Measurements from ENCODE around the gene CAT.

Gene CAT

DNA sequence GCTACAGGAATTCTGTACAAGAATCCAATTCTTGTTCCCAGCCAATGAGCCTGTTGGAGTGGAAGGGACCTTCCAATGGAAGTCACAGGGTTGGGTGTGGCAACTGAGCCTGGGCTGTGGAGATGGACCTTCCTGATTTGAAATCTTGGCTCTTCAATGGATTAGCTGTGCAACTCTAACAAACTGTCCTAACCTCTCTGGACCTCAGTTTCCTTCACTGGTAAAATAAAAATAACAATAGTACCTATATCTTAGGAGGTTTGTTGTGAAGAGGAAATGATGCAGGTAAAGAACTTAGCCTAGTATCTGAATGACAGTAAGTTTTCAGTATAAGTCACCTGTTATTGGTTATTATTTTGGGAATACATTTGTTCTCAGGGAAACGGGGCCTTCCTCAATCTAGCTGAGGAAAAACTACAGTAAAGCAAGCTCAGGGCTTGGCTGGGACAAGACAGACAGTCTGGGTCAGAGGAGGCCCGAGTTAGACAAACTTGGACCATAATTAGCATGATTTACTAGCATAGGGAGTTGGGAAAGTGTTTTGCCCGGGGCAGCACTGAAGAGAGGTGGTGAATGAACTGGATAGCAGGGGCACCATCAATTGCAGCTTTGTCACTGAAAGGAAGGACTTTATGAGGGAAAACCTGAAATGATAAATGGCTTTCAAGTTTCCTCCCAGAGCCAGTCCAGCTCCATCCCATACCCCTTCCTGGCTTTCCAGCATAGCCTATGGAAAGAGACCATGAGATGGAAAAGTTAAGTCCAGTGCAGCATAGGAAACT, 61.2 kb downstream of the CAT start:
- no peak for DNase-seq

DNA sequence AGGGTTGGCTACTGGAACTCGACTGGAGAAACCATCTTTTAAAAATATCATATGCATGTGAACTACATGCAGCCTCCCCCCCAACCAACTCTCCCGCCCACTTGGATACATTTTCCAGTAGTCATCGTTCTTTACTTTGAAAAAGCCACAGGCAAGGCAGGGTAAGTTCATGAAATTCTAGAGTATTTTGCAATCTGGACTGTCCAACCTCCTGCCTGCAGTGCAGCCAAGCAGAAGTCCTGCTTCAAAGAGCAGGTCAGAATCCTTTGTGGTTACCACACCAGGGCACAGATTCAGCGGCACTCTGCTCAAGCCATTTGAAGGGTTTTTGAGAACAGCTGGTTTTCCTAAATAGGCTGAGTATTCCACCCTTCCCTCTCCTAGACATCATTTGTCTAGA, 62.8 kb downstream of the CAT start:
- no peak for DNase-seq

DNA sequence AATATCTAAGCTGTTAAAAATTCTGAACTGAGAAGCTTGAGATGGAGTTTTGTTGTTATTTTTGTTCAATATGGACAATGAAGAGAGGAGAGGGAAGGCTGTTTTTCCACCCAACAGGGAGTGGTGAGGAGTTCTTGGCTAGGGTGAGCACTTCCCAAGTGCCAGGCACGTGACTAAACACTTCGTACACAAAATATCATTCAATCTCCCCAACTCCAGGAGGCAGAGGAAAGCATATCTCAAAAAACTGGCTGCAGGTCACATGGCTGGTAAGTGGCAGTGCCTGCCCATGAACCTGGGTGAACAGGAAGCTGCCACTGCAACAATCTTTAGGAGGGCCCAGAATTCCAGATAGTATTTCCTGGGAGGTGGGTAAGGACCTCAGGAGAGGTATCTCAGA, 63.2 kb downstream of the CAT start:
- no peak for DNase-seq

DNA sequence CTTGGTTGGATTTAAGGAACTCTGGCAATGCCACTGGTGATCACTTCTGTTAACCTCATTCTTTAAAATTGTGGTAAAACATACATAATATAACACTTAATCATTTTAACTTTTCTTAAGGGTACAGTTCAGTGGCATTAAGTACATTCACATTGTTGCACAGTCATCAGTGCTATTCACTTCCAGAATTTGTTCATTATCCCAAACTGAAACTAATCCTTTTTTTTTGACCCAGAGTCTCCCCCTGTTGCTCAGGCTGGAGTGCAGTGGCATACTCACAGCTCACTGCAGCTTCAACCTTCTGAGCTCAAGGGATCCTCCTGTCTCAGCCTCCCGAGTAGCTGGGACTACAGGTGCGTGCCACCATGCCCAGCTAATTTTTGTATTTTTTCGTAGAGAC, 64.2 kb downstream of the CAT start:
- DNase-seq: no peak

DNA sequence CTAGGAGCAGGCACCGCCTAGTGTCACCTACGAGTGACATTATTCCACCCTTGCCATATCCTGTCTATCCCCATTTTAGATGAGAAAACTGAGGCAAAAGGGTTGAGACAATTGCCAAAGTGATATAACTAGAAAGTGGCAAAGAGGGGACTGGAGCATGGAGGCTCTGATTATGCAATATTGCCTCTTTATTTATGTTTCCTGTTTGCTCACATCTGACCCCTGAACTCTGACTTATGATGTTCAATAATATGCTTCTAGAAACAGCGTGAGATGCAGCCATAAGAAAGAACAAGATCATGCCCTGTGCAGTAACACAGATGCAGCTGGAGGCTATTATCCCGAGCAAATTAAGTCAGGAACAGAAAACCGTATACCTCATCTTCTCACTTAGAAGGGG, 67.1 kb downstream of the CAT start:
- no peak for DNase-seq

DNA sequence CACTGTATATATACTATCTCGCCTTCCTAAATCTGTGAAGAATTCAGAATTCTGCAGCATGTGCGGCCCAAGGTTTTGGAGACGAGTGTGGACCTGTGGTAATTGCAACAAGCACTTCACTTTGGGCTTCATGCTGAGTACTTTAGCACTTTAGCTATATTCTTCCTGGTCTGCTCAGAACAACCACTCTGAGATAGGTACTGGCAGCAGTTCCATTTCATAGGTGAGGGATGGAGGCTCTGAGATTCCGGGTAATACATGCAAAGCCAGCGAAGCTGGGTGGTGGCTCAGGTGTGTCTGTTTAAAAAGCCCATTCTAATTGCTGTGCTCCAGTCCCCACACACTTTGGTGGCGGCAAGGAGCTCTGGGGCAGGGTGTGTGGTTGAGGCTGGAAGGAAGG, 68.4 kb downstream of the CAT start:
- no peak for DNase-seq

DNA sequence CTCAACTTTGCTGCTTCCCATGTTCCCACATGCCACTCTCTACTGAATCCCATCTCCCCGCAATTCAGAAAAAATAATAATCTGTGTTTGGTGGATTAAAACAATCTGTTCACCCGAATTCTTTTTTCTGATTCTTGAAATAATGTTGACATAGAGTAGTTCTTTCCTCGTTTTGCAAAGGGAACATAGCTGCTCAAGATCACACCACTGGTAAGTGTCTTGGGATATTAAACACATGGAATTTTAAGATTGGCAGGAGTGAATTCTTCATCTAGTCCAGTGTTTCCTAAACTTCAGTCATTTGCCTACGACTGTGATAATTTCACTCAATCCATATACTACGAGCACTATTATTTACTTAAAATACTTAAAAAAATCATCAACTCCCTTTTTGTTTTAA, 68.9 kb downstream of the CAT start:
- no peak for DNase-seq

DNA sequence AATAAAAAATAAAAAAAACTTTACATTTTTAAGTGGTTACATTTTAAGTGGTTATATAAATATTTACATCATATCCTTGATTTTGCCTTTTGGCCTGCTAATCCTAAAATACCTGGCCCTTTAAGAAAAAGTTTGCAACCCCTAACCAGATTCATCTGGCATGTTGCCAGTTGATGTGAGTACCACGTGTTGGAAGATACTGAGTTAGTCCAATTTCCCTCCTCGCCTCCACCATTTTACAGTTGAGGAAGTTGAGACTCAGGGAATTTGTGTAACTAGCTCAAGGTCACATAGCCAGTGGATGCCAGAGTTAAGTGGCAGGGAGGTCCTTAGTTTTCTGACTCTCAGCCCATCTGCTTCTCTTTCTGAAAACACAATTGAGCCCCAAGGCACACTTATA, 69.8 kb downstream of the CAT start:
- DNase-seq: no peak

DNA sequence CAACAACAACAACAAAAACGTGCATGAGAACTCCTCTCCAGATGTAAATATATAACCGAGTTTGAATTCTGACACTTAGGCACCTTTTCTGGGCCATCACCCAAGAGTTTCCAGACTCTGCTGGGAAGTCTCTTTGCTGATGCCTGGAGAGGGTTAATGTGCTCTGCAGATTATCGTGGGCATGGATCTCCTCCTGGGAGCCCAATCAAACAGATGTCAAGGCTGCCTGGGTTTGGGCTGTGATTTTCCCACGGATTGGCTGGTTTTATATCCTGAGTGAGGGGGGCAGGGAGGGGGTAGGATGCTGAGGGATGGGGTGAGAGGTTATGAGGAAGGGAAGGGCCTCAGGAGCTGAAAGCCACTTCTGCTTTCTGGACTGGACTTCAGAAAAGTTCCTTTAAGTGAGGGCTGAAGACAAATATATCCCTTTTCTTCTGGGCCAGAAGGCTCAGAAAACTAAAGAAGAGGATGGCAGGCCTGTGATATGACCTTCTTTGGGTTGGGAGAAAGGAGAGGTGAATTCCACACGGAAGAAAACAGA, 70.7 kb downstream of the CAT start:
- DNase-seq: no peak

DNA sequence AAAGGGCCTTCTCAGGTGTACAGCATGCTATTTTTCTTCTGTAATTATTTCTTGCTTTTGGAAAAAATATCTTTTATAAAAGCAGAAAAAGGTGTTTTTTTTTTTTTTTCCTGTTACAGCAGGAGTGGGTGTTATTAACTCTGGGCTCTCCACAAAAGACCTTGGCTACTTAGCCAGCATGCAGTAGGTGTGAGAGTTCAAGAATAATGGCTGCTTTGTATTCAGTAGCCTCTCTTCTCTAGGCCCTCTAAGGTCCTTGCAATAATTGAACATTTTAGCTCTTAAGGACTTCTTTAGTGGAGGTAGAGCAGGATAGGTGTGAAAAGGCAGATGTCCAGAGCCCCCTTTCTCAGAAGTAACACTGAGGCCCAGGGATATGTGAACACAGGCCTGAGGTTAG, 71.5 kb downstream of the CAT start:
- DNase-seq: no peak

DNA sequence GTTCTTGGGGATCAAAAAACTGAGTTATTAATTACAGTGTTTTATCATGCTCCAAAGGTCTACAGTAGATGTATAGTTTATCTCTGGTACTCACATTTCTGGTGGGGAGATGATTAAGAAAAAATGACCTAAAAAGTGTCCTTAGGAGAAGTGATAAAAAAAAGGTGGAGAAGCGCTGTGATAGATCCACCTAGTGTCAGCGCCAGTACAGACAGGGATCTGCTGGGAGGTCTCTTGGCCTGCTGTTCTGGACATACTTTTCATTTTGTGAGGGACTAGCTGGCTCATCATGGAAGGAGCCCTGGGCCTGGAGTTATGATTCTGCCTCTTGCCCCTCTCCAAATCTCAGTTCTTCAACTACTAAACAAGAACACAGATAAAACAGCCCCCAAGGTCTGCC, 71.9 kb downstream of the CAT start:
- no peak for DNase-seq

DNA sequence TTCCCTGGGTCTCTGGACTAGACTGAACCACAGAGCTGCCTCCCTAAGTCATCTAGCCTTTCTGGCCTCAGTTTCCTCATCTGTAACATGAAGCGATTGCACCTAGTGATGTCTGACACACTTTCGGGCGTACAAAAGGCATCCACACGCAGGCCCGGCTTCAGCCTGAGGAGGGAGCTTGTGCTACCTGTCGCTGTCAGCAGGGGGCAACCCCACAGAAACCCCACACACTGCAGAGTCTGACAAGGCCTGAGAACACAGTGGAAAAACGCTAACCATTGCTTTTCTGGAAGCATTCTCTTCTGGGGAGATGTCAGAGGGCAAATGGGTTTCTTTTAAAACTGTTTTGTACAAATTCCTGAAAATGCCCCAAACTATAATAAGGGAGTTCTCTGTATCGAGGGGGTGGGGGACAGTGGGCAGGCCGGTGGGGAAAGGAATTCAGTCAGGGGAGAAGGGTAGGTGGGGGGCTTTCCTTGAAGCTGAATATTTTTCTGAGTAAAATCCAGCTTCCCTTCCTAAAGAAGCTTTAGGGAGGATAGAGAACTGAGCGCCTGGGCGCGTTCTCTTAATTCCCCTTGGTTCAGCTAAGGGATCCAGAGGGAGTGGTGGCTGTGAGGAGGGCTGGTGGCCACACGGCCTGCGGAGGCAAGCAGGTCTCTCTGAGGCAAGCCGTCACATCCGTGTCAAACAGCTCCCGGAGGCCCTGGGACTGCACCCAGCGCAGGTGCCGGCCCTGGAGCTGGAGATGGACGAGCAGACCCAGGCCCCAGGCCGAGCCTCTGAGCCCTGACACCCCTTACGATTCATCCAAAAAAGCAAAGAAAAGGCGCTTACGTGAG, 74.3 kb downstream of the CAT start:
- peak; percentile 14 to 36 for DNase-seq

DNA sequence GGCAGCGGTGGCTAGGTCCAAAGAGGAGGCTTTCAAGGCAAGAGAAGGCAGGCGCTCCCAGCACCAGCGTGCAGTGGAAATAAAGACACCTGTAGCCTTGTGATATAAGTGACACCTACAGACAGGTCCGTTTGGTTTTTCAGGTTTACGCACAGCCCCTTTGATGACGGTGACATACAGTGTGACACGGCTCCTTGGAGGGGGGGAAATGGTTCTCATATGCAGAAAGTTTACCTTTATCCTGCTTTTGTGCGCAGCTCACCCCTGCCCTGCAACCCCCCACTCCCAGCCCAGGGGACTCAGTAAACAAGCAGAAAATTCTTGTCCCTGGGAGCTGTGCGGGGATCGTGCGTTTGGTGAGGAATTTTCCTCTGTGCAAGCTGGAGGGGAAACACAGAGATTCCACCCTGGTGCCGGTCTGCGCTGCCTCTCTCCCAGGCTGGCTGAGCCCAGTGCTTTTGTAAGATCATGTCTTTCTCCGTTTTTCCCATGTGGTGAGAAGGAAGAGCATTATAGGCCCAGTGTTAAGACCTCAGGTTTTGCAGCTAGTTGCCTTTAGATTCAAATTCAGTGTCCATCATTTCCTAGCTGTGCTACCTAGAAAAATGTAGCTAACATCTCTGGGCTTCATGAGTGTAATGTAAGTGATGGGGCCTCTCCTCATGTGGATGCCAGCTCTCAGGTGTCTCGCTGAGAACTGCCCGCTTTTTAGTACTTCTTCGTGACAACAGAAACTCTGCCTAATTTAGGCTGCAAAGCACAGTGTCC, 75.1 kb downstream of the CAT start, which contains the start of gene ELF5:
Gene ELF5 (minus strand): TSS at position 113 of the 768 bp plus-strand sequence. CDS start 8,045 bp downstream, outside the sequence.
- DNase-seq: no peak

DNA sequence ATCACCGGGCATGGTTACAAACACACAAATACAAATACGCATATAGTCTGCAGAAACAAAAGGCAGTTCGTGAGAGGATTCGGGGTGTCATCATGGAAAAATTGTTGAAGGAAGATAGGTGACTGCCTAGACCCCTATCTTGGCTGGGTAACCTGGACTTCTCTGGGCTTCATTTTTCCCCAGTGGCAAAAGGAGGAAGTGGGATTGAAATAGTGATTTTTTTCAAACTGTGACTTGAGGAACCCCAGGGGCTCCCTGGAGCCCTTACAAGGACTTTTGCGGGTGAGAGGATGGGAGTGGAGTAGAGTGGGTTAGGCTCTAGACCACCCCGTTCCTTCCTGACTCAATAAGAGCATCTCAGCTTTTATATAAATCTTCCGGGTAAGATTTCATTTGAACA, 75.9 kb downstream of the CAT start:
- DNase-seq: no peak

DNA sequence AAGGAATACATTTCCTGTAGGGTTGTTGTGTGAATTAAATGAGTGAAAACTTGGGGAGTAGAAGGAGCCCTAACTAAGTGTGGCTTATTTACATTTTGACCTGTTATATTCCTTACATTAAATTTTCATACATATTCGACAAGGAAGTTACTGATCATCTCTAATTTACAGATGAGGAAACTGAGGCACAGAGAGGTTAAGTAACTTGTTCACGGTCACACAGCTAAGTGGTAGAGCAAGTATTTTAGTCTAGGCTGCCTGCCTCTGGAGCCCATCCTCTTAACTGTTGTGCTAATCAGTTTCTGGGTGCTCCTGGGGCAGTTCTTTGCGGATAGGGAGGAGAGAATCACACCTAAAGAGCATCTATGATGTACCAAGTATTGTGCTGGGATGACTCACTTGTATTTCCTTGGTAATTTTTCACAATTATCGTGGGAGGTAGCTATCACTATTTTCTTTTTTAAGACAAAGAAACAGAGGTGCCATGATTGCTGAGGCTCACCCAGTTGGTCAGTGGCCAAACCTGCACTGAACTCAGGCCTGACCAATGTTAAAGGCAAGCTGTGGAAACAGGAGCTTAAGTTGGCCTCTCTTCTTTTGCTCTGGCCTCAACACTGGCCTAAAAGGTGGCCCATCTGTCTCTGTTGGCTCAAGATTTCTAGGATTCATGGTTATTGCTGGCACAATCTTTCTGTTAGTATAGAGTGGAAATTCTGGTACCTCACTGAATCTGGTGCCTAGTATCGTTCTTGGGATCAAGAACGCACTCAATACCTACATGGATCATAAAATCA, 77.7 kb downstream of the CAT start:
- no peak for DNase-seq

DNA sequence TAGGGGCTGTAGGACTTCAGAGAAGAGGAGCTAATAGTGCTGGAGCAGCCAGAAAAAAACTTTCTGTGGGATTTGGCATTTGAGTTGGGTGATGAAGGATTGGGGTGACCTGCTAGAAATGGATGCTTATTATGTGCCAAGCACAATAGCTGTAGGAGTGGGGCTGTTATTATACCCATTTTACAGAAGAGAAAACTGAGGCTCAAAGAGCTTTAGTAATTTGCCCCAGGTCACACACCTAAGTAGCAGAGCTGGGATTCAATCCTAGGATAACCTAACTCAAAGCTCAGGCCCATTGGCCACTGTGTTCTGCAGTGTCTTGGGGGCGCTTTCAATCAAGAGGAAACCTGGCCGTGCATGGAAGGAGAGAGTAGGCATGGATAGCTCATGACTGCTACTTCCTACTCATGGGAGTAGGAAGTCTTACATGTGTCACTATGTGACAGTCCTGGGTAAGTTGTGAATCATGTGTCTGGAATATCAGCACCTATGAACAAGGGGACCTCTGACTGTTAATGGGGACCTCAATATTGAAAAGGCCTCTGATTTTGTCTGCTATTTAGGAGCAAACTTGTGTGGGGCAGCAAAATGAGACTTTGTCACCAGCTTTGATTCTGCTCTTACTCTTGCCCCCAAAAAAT, 81.0 kb downstream of the CAT start:
- no peak for DNase-seq

DNA sequence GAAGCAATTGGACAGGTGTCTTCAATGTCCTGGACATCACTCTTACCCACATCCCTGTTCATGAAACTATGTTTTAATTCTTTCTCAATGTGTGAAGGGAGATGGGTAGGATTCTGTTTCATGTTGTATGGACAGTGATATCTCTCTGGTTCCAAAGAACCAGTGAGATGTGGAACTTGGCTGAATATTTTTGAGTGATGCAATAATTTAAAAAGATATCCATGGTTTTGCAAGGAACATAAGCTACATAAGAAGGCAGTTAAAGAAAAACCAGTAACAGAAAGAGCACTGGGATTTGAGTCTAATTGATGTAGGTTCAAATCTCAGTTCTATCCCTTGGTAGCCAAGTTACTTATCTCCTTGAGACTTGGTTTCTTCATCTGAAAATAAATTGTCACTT, 82.5 kb downstream of the CAT start:
- no peak for DNase-seq

Measured in activated CD4-positive, alpha-beta T cell treated with anti-CD3 and anti-CD28 coated beads for 4 hours (primary cell).